GM19043 (cell line): ENCODE results near the gene WDFY2.

Experiments used
- ATAC-seq: cut with Tn5 transposase; IDR thresholded peaks from one replicate; pipeline ENCODE4 v1.9.1; 2021; ENCODE audit warnings: low read depth; ENCODE audit not compliant: unreplicated experiment

Gene WDFY2

GRCh38 chr13:51763486-51763885 is 179.2 kb downstream of the WDFY2 start:
- no peak for ATAC-seq

GRCh38 chr13:51764184-51765141 is 180.2 kb downstream of the WDFY2 start:
- ATAC-seq, result peak; percentile 79

- ATAC-seq, result no peak
Measured at GRCh38 chr13:51765142-51765515, 180.9 kb downstream of the WDFY2 start.

GRCh38 chr13:51767100-51767499 is 182.8 kb downstream of the WDFY2 start:
- no peak for ATAC-seq

- no peak for ATAC-seq
Measured at GRCh38 chr13:51768378-51768921, 184.2 kb downstream of the WDFY2 start.

DNA sequence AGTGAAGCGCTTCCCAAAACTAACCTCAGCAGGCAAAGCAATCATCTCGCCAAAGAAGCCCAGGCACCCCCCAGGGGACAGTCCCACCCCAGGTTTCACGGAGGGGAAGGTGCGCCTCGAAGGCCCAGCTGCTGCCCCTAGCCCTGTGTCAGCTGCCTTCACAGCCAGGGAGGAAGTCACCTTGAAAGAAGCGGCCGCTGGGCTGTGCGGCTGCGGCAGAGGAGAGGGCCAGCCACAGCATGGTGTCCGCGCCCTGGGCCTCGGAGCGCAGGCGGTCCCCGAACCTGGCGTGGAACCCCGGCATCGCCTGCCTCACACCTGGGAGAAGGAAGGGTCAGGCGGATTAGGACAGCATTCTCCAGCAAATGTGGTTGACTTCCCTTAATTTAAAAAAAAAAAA is 184.7 kb downstream of the WDFY2 start:
- no peak for ATAC-seq

DNA sequence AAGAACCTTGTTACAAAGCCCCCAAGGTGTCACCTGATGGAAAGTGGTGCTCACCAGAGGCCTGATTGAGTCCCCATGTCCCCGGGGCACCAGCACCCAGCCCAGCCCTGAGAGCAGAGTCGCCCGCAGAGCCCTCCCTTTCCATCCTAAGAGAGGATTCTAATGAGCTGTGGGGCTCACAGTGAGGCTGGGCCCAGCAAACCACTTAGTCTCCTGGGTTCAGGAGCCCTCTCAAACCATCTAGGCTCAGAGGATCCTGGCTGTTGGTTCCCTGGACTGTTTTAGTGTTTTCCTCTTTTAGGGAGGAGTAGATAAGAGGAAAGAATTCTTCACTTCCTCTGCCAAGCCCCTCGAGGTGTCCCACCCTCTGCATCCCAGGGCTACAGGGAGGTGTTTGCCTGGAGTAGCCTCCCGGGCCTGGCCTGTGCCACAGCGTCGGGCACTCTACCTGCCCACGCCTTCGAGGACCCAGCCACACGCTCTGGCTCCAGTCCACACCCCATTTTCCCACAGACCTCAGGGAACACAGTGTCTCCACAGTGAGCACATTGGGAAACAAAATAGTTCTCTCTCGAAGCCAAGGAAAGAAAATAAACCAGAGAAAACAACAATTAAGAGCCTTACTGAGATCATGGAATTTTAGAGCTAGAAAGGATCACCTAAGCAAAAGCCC is 185.3 kb downstream of the WDFY2 start:
- ATAC-seq, result no peak

GRCh38 chr13:51770160-51770559 is 185.9 kb downstream of the WDFY2 start:
- ATAC-seq, result no peak

- ATAC-seq, result no peak
Measured at GRCh38 chr13:51770681-51771417, 186.6 kb downstream of the WDFY2 start.

DNA sequence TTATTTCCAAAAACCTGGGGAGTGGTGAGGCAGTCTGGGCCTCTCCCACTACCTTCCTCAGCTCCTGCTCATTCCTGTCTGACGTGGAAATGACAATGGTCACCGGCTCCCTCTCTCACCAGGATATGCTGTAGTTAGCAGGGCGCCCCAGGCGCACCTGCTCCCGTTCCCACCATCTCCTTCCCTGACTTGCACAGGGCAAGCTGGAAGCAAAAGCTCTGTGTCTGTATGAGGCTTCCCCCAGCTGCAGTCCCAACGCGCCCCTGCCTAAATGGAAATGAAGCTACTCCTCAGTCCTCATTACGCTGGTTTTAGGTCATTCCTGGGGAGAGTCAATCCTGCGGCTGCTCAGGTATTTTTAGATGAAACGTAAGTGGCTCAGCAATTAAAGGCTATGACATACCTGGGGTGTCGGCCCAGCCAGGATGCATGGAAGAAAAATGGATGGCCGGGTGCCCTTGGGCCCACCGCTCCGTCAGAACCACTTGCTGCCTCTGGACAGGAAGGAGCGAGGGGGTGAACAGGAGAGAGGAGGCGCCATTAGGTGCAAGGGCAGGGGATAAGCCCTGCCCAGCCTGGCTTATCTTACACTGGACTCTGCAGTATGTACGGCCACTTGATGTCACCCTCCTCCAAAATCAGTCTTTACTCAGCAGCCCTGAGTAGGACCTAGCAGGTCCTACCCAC is 187.3 kb downstream of the WDFY2 start:
- ATAC-seq, result no peak

DNA sequence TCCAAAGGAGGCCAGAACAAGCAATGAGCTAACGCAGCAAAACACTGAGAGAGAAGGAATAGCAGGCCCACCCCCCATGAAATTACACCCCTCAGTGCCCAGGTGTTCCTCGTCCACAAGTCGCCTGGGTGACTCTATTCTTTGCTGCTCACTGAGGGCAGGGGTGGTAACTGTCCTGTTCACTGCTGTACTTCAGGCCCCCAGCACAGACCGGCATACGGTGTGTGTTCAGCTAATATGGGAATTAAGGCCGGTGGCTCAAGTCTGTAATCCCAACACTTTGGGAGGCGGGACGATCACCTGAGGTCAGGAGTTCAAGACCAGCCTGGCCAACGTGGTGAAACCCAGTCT is 187.8 kb downstream of the WDFY2 start:
- no peak for ATAC-seq

DNA sequence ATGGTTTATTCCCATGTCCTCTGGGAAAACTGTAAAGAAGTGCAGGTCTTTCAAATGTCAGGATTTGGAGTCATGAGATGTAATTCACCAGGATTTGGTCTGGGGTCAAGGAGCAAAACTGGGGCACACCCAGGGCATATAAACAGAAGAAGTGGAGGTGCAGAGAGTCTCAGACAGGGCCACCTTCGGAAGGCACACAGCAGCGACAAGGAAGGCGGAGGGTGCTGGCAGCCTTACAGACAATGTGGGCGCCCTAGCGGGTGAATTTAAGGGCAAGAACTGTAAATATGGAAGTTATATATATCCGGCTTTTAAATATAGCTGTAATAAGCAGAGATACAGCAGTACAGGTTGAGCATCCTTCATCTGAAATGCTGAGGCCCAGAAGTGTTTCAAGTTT is 188.5 kb downstream of the WDFY2 start:
- ATAC-seq, result no peak

GRCh38 chr13:51773515-51773914 is 189.3 kb downstream of the WDFY2 start:
- no peak for ATAC-seq

GRCh38 chr13:51776179-51776578 is 191.9 kb downstream of the WDFY2 start:
- no peak for ATAC-seq

GRCh38 chr13:51777921-51778320 is 193.7 kb downstream of the WDFY2 start:
- no peak for ATAC-seq

- ATAC-seq, result no peak
Measured at GRCh38 chr13:51778392-51778791, 194.1 kb downstream of the WDFY2 start.

GRCh38 chr13:51780099-51780498 is 195.8 kb downstream of the WDFY2 start:
- no peak for ATAC-seq

DNA sequence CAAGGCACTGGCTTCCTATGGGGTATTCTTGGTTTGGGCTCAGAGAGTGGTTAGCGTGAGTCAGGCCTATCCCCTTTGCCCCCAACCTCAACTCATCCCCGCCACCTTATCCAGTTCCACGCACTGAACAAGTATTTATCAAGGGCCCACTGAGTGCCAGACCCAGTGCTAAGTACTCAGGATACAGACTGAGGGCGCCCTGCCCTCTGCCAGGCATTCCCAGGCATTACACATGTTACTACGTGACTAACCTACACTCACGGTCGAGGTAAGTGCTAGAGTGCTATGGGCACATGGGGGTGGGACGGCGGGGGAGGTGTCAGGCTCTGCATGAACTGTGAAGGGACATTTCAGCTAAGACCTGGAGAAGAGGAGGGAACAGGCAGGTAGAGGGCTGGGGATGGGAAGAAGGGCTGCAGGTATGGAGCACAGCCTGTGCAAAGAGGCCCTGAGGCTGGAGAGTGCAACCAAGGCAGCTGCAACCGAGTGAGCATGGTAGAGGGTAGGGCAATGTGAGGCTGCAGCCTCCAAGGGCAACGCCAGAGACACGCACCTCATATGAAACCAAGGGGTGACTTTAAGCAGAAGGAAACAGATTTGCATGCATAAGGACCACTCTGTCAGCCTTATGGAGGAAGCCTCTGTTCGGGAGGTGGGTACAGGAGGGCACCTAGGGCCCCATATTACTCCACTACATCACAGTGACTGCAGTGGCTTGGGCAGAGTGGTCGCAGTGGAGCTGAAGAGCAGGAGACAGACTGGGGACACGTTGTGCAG is 197.2 kb downstream of the WDFY2 start:
- no peak for ATAC-seq

GRCh38 chr13:51782026-51782710 is 197.9 kb downstream of the WDFY2 start:
- ATAC-seq, result no peak
